WTC11 (cell line): ENCODE data around the gene ACKR3. TPM values are rescaled to one million over a fixed set of nuclear protein-coding genes. Genes with fewer than 3 reads are reported as not detected.

Source experiments
- ATAC-seq: fragments of 200-7000 bp; cut with Tn5 transposase; 2 replicates; pipeline ENCODE4 v1.10.0; 2021; ENCODE audit warnings: mild to moderate bottlenecking, moderate library complexity
- CTCF ChIA-PET: fragments of 300-600 bp; sonication (Branson Sonifier 250); formaldehyde crosslinking; loops from one replicate; lab custom pipeline; 2021; ENCODE audit warnings: antibody characterized with exemption; lab: Charles Lee
- POLR2A ChIA-PET: fragments of 350-600 bp; sonication (Branson Sonifier 250); formaldehyde crosslinking; loops from one replicate; lab custom pipeline; 2021; ENCODE audit warnings: antibody characterized with exemption; lab: Charles Lee
- DNase-seq: peaks from one replicate; pipeline ENCODE4 v3.0.0; 2021; ENCODE audit warnings: low spot score
- H3K27ac Mint-ChIP-seq: 2 replicates; pipeline ENCODE4 v1.8.0; 2021; ENCODE audit warnings: mixed read lengths
- H3K27me3 Mint-ChIP-seq: 2 replicates; pipeline ENCODE4 v1.8.0; 2021; ENCODE audit warnings: low read depth, mild to moderate bottlenecking, moderate library complexity, mixed read lengths
- H3K36me3 Mint-ChIP-seq: 2 replicates; pipeline ENCODE4 v1.8.0; 2021; ENCODE audit warnings: mixed read lengths
- H3K4me1 Mint-ChIP-seq: 2 replicates; pipeline ENCODE4 v1.8.0; 2022; ENCODE audit warnings: mixed read lengths
- H3K4me3 Mint-ChIP-seq: 2 replicates; pipeline ENCODE4 v1.8.0; 2021; ENCODE audit warnings: mild to moderate bottlenecking, moderate library complexity, mixed read lengths
- H3K9me3 Mint-ChIP-seq: 2 replicates; pipeline ENCODE4 v1.8.0; 2021; ENCODE audit warnings: mixed read lengths
- CTCF ChIP-seq: fragments of 200-600 bp; IDR thresholded peaks from 2 replicates; pipeline ENCODE4 v1.8.0; 2022; ENCODE audit warnings: antibody characterized with exemption
- ELF4 ChIP-seq: sonication (generic); formaldehyde crosslinking; IDR thresholded peaks from 2 replicates; pipeline ENCODE4 v1.8.1; 2022; ENCODE audit warnings: low read depth, mild to moderate bottlenecking, moderate library complexity, missing genetic modification reagents
- ERG ChIP-seq: fragments of 250-450 bp; sonication (Bioruptor Pico); IDR thresholded peaks from 2 replicates; pipeline ENCODE4 v1.8.0; 2021; ENCODE audit warnings: mild to moderate bottlenecking
- JAZF1 ChIP-seq: fragments of 250-450 bp; sonication (Bioruptor Pico); IDR thresholded peaks from 2 replicates; pipeline ENCODE4 v1.9.0; 2021; ENCODE audit warnings: moderate library complexity, mild to moderate bottlenecking, inconsistent platforms
- KAT7 ChIP-seq: sonication (generic); formaldehyde crosslinking; IDR thresholded peaks from 2 replicates; pipeline ENCODE4 v1.8.1; 2023; ENCODE audit warnings: missing genetic modification reagents, mild to moderate bottlenecking, borderline replicate concordance
- NFE2L1 ChIP-seq: sonication (generic); formaldehyde crosslinking; IDR thresholded peaks from 2 replicates; pipeline ENCODE4 v1.8.1; 2023; ENCODE audit warnings: missing genetic modification reagents
- NFYB ChIP-seq: sonication (generic); formaldehyde crosslinking; conservative IDR thresholded peaks from 2 replicates; pipeline ENCODE4 v1.8.0; 2022; ENCODE audit warnings: low read depth, missing genetic modification reagents
- OVOL2 ChIP-seq: fragments of 250-450 bp; sonication (Bioruptor Pico); IDR thresholded peaks from 2 replicates; pipeline ENCODE4 v1.9.0; 2021; ENCODE audit warnings: mild to moderate bottlenecking, borderline replicate concordance
- RELA ChIP-seq: sonication (generic); formaldehyde crosslinking; IDR thresholded peaks from 2 replicates; pipeline ENCODE4 v1.8.1; 2022; ENCODE audit warnings: missing genetic modification reagents, mild to moderate bottlenecking, borderline replicate concordance
- RORB ChIP-seq: fragments of 250-450 bp; sonication (Bioruptor Pico); IDR thresholded peaks from 2 replicates; pipeline ENCODE4 v1.9.0; 2021; ENCODE audit warnings: mild to moderate bottlenecking
- TCF7 ChIP-seq: sonication (generic); formaldehyde crosslinking; IDR thresholded peaks from 2 replicates; pipeline ENCODE4 v1.8.0; 2022; ENCODE audit warnings: mild to moderate bottlenecking, low read depth, missing genetic modification reagents, moderate library complexity
- TEAD1 ChIP-seq: sonication (generic); formaldehyde crosslinking; IDR thresholded peaks from 2 replicates; pipeline ENCODE4 v1.8.0; 2022; ENCODE audit warnings: mild to moderate bottlenecking, missing genetic modification reagents
- TP53 ChIP-seq: sonication (generic); formaldehyde crosslinking; IDR thresholded peaks from 2 replicates; pipeline ENCODE4 v1.8.1; 2023; ENCODE audit warnings: mild to moderate bottlenecking, missing genetic modification reagents
- USF1 ChIP-seq: sonication (generic); formaldehyde crosslinking; IDR thresholded peaks from 2 replicates; pipeline ENCODE4 v1.8.0; 2022; ENCODE audit warnings: mild to moderate bottlenecking, missing genetic modification reagents
- USF2 ChIP-seq: sonication (generic); formaldehyde crosslinking; IDR thresholded peaks from 2 replicates; pipeline ENCODE4 v1.8.1; 2023; ENCODE audit warnings: mild to moderate bottlenecking, missing genetic modification reagents, moderate library complexity
- ZMAT4 ChIP-seq: fragments of 250-450 bp; sonication (Bioruptor Pico); IDR thresholded peaks from 2 replicates; pipeline ENCODE4 v1.9.0; 2021; ENCODE audit warnings: mild to moderate bottlenecking
- ZNF138 ChIP-seq: sonication (generic); formaldehyde crosslinking; conservative IDR thresholded peaks from 2 replicates; pipeline ENCODE4 v1.8.1; 2022; ENCODE audit warnings: mild to moderate bottlenecking, moderate library complexity, missing genetic modification reagents
- ZSCAN18 ChIP-seq: fragments of 250-450 bp; sonication (Bioruptor Pico); IDR thresholded peaks from 2 replicates; pipeline ENCODE4 v2.1.2; 2022; ENCODE audit warnings: mild to moderate bottlenecking, moderate library complexity
- total RNA-seq: library from RNA; stranded (reverse); gene quantifications from 3 replicates; pipeline ENCODE4 v1.2.3, GENCODE V29; 2021
- TF ChIP-seq, protein P1 (sequence below): sonication (generic); formaldehyde crosslinking; IDR thresholded peaks from 2 replicates; pipeline ENCODE4 v1.8.0; 2023; ENCODE audit warnings: mild to moderate bottlenecking, missing genetic modification reagents
- TF ChIP-seq, protein P2 (sequence below): sonication (generic); formaldehyde crosslinking; IDR thresholded peaks from 2 replicates; pipeline ENCODE4 v1.8.1; 2022; ENCODE audit warnings: low read depth, missing genetic modification reagents, borderline replicate concordance
- TF ChIP-seq, protein P3 (sequence below): sonication (generic); formaldehyde crosslinking; IDR thresholded peaks from 2 replicates; pipeline ENCODE4 v1.8.1; 2023; ENCODE audit warnings: mild to moderate bottlenecking, missing genetic modification reagents, moderate library complexity
- TF ChIP-seq, protein P4 (sequence below): sonication (generic); formaldehyde crosslinking; IDR thresholded peaks from 2 replicates; pipeline ENCODE4 v1.8.1; 2023; ENCODE audit warnings: mild to moderate bottlenecking, moderate library complexity, missing genetic modification reagents

Gene ACKR3
- total RNA-seq, 1 experiment from 2014 or later: 1.3 TPM

DNA sequence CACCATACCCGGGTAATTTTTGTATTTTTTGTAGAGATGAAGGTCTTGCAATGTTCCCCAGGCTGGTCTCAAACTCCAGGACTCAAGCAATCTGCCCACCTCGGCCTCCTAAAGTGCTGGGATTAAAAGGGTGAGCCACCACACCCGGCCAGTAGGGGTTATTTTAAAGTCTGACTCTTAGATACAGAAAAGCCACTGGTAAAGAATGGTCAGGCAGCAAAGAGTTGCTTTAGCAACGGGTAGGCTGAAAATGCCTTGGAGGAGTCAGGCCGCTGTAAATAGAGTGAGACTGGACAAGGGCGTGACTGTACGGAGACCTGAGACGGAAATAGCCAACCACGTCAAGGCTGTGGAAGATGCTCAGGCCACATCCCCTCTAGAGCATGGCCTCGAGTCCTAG, 54.2 kb downstream of the ACKR3 start:
- DNase-seq: no peak
- H3K4me3 Mint-ChIP-seq: no peak overlapping the region
- H3K27me3 Mint-ChIP-seq: peaks cover 3% of the 10 kb centered on the region
- CTCF ChIA-PET: no interaction called here
- no peaks in the 10 kb centered on the region for H3K4me1 Mint-ChIP-seq
- TF ChIP-seq CTCF (no peak), OVOL2 (no peak), NFE2L1 (CRISPR knock-in tag) (no peak), USF1 (CRISPR knock-in tag) (no peak), USF2 (CRISPR knock-in tag) (no peak), ZNF138 (CRISPR knock-in tag) (no peak)
- TF ChIP-seq, protein P1, sequence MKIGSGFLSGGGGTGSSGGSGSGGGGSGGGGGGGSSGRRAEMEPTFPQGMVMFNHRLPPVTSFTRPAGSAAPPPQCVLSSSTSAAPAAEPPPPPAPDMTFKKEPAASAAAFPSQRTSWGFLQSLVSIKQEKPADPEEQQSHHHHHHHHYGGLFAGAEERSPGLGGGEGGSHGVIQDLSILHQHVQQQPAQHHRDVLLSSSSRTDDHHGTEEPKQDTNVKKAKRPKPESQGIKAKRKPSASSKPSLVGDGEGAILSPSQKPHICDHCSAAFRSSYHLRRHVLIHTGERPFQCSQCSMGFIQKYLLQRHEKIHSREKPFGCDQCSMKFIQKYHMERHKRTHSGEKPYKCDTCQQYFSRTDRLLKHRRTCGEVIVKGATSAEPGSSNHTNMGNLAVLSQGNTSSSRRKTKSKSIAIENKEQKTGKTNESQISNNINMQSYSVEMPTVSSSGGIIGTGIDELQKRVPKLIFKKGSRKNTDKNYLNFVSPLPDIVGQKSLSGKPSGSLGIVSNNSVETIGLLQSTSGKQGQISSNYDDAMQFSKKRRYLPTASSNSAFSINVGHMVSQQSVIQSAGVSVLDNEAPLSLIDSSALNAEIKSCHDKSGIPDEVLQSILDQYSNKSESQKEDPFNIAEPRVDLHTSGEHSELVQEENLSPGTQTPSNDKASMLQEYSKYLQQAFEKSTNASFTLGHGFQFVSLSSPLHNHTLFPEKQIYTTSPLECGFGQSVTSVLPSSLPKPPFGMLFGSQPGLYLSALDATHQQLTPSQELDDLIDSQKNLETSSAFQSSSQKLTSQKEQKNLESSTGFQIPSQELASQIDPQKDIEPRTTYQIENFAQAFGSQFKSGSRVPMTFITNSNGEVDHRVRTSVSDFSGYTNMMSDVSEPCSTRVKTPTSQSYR (CRISPR knock-in tag): no peak
- TF ChIP-seq, protein P2, sequence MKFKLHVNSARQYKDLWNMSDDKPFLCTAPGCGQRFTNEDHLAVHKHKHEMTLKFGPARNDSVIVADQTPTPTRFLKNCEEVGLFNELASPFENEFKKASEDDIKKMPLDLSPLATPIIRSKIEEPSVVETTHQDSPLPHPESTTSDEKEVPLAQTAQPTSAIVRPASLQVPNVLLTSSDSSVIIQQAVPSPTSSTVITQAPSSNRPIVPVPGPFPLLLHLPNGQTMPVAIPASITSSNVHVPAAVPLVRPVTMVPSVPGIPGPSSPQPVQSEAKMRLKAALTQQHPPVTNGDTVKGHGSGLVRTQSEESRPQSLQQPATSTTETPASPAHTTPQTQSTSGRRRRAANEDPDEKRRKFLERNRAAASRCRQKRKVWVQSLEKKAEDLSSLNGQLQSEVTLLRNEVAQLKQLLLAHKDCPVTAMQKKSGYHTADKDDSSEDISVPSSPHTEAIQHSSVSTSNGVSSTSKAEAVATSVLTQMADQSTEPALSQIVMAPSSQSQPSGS: no peak
- TF ChIP-seq, all 79 proteins: peak for 0
- no peak for ATAC-seq
- no peaks in the 10 kb centered on the region for H3K36me3 Mint-ChIP-seq
- no peak overlapping the region for H3K27ac Mint-ChIP-seq
- no peaks in the 10 kb centered on the region for H3K9me3 Mint-ChIP-seq
- POLR2A ChIA-PET: no interaction called here

DNA sequence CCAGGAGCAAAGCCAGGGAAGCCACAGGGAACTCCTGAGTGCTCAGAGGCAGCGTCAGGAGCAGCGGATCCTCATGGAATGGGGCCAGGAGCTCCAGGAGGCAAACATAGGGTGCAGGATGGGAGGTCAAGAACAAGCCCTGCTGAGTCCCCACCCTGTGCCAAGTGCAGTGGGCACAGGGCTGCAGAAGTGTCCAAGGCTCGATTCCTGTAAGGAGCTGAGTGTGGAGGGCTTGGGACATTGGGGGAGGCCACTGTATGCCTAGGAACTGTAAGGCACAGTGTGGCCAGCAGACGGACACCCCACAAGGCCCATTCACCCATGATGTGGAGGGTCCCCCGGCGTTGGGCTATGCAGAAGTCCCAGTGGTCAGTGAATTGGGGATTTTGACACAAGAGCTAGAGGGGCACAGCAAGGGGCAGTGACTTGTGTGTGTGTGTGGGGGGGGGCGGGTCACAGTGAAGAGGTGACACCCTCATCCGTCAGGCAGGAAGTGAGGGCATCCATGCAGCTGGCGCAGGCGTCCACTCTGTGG, 55.6 kb downstream of the ACKR3 start:
- no peak for DNase-seq
- H3K27ac Mint-ChIP-seq: no peak overlapping the region
- no peak overlapping the region for H3K4me3 Mint-ChIP-seq
- H3K36me3 Mint-ChIP-seq: no peaks in the 10 kb centered on the region
- H3K27me3 Mint-ChIP-seq: no peaks in the 10 kb centered on the region; the same call in 1 of the 2 replicates
- no peaks in the 10 kb centered on the region for H3K4me1 Mint-ChIP-seq
- ChIA-PET POLR2A (interaction anchor here (0.6 kb wide), 1 partner anchor 30 kb away, joined by 6 read pairs; no protein-coding TSS in a partner anchor), CTCF (no interaction called here)
- no peaks in the 10 kb centered on the region for H3K9me3 Mint-ChIP-seq
- no peak for ATAC-seq
- TF ChIP-seq TEAD1 (CRISPR knock-in tag) (no peak), ZSCAN18 (CRISPR knock-in tag) (no peak), RORB (CRISPR knock-in tag) (no peak), RELA (no peak), TP53 (CRISPR knock-in tag) (no peak), ELF4 (CRISPR knock-in tag) (no peak), KAT7 (CRISPR knock-in tag) (no peak), TCF7 (CRISPR knock-in tag) (no peak), ZMAT4 (CRISPR knock-in tag) (no peak), JAZF1 (no peak), NFYB (no peak), ERG (CRISPR knock-in tag) (no peak)
- TF ChIP-seq, protein P3, sequence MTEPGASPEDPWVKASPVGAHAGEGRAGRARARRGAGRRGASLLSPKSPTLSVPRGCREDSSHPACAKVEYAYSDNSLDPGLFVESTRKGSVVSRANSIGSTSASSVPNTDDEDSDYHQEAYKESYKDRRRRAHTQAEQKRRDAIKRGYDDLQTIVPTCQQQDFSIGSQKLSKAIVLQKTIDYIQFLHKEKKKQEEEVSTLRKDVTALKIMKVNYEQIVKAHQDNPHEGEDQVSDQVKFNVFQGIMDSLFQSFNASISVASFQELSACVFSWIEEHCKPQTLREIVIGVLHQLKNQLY (CRISPR knock-in tag): no peak
- TF ChIP-seq, protein P4, sequence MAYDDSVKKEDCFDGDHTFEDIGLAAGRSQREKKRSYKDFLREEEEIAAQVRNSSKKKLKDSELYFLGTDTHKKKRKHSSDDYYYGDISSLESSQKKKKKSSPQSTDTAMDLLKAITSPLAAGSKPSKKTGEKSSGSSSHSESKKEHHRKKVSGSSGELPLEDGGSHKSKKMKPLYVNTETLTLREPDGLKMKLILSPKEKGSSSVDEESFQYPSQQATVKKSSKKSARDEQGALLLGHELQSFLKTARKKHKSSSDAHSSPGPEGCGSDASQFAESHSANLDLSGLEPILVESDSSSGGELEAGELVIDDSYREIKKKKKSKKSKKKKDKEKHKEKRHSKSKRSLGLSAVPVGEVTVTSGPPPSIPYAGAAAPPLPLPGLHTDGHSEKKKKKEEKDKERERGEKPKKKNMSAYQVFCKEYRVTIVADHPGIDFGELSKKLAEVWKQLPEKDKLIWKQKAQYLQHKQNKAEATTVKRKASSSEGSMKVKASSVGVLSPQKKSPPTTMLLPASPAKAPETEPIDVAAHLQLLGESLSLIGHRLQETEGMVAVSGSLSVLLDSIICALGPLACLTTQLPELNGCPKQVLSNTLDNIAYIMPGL (CRISPR knock-in tag): no peak
